Activated CD8-positive, alpha-beta T cell treated with anti-CD3 and anti-CD28 coated beads, Interleukin-2, amount 10 ng/mL, durations not matched to agents 7 days and 5 days (primary cell): ENCODE measurements around the gene WWOX. TPM values are rescaled to one million over a fixed set of nuclear protein-coding genes. Genes with fewer than 3 reads are reported as not detected.

Experiments used
- ATAC-seq: fragments of 150-1000 bp; cut with Tn5 transposase; one replicate; pipeline ENCODE4 v1.10.0; 2021; ENCODE audit warnings: moderate library complexity
- CTCF ChIA-PET: fragments of 350-600 bp; sonication (Branson Sonifier 250); formaldehyde crosslinking; loops from one replicate; lab custom pipeline; 2021; ENCODE audit warnings: antibody characterized with exemption; lab: Charles Lee
- POLR2A ChIA-PET: fragments of 350-600 bp; sonication (Branson Sonifier 250); formaldehyde crosslinking; loops from one replicate; lab custom pipeline; 2021; ENCODE audit warnings: antibody characterized with exemption; lab: Charles Lee
- DNase-seq: peaks from one replicate; pipeline ENCODE4 v3.0.0-alpha.2; 2020
- H3K27ac Mint-ChIP-seq: one replicate; pipeline ENCODE4 v1.8.0; 2021; ENCODE audit warnings: mild to moderate bottlenecking, mixed read lengths
- H3K27me3 Mint-ChIP-seq: one replicate; pipeline ENCODE4 v1.8.0; 2021; ENCODE audit warnings: low read depth, mixed read lengths
- H3K36me3 Mint-ChIP-seq: one replicate; pipeline ENCODE4 v1.8.0; 2021; ENCODE audit warnings: low read depth, mixed read lengths
- H3K4me1 Mint-ChIP-seq: one replicate; pipeline ENCODE4 v1.8.0; 2021; ENCODE audit warnings: low read depth, mixed read lengths
- H3K4me3 Mint-ChIP-seq: one replicate; pipeline ENCODE4 v1.8.0; 2021; ENCODE audit warnings: mild to moderate bottlenecking, mixed read lengths
- H3K9me3 Mint-ChIP-seq: one replicate; pipeline ENCODE4 v1.8.0; 2022; ENCODE audit warnings: mixed read lengths; ENCODE audit not compliant: insufficient read depth
- total RNA-seq, 2 experiments: library from RNA; stranded (reverse); gene quantifications; one replicate each; pipeline ENCODE4 v1.2.3, GENCODE V29; 2021

The WWOX gene
- total RNA-seq, 2 experiments from 2014 or later = 34.4 to 34.9 TPM

DNA sequence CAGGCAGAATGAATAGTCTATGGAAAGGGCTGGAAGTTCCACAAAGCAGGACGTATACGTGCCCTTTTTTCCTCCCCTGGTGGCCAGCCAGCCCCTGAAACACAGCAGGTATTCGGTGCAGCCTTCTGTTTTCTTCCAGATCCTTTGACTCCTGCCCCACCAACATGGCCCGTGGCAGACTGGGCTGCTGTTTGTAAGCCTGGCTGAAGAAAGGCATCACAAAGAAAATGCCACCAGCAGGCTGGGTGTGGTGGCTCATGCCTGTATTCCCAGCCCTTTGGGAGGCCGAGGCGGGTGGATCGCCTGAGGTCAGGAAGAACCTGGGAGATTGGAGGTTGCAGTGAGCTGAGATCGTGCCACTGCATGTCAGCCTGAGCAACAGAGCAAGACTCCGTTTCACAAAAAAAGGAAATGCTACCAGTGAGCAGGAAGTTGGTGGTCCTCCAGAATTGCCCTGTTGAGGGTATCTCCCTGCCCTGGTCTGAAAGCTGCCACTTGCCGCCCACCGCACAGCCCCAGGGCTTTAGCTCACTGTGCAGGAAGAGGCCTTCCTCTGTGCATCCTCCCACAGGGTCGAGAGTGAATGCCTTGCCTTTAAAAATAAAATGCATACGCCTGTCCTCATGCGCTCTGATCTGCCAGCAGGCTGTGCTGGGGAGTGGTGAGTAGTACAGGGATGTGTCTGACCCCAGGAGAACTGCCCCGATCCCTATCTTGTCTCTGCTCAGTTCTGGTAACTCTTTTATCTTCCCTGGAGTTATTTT is 913.4 kb downstream of the WWOX start:
- no peak for DNase-seq
- POLR2A ChIA-PET = interaction anchor here (0.8 kb wide), 1 partner anchor 11 kb away, joined by 4 read pairs; no protein-coding TSS in a partner anchor
- peak; percentile 23 for ATAC-seq
- H3K4me3 Mint-ChIP-seq = no peak overlapping the region
- H3K27ac Mint-ChIP-seq = no peak overlapping the region
- H3K27me3 Mint-ChIP-seq = no peaks in the 10 kb centered on the region
- H3K4me1 Mint-ChIP-seq = peaks cover 9% of the 10 kb centered on the region
- CTCF ChIA-PET = no interaction called here
- no peaks in the 10 kb centered on the region for H3K9me3 Mint-ChIP-seq
- H3K36me3 Mint-ChIP-seq = no peaks in the 10 kb centered on the region

DNA sequence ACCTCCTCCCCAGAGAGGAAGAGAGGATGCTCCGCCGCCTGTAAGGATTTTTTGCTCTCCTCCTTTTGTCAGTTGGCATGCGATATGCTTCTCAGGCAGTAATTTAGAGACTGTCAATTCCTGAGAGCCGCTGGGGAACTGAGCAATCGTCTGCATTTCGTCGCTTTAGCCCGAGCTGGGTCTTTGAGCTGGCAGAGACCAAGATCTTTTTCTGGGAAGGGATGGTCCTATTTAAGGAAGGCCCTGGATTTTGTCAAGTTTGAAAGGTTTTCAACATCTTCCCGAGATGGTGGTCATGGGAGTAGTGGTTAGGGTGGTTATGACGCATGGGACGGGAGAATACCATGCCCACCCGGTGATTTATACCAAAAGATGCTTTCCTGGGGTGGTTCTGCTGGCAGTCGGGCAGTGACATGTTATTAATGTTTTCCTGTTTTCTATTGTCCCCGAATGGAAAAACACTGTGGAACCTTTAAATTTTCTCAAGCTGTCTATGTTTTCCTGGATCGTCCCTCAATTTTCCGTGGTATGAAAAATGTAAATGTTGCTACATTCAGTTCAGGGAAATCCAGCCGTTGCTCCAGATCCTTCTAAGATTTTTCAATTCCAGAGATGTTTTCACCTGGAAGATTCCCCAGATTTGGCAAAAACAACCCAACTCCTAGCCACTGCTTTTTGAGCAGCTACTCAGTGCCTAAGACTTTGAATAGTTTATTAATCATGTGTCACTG is 914.6 kb downstream of the WWOX start:
- ATAC-seq (no peak), DNase-seq (no peak)
- ChIA-PET POLR2A (no interaction called here), CTCF (no interaction called here)
- Mint-ChIP-seq H3K27me3 (no peaks in the 10 kb centered on the region), H3K4me3 (no peak overlapping the region), H3K27ac (no peak overlapping the region), H3K9me3 (no peaks in the 10 kb centered on the region), H3K4me1 (peaks cover 9% of the 10 kb centered on the region), H3K36me3 (no peaks in the 10 kb centered on the region)

DNA sequence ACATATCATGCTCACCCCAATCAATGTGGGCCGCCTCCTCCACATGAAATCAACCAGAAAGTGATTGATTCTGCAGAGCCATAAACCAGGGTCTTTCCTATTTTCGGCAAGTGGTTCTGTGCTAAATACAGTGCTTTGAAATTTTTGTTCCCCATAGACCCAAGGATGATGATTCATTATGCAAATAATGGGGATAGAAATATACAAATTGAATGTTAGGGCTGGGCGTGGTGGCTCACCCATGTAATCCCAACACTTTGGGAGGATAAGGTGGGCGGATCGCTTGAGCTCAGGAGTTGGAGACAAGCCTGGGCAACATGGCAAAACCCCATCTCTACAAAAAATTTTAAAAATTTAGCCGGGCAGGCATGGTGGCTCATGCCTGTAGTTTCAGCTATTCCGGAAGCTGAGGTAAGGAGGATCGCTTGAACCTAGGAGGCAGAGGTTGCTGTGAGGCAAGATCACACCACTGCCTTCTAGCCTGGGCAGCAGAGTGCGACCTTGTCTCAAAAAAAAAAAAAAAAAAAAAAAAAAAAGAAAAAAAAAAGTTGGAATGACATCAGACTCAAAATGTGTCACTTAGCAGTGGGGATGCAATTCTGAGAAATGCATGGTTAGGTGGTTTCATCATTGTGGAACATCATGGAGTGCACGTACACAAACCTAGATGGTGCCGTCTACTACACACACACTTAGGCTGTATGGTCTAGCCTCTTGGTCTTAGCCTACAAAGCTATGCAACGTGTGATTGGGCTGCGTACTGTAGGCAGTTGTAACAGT is 919.4 kb downstream of the WWOX start:
- POLR2A ChIA-PET = no interaction called here
- Mint-ChIP-seq H3K4me3 (no peak overlapping the region), H3K27me3 (no peaks in the 10 kb centered on the region), H3K4me1 (no peaks in the 10 kb centered on the region), H3K9me3 (no peaks in the 10 kb centered on the region), H3K36me3 (no peaks in the 10 kb centered on the region), H3K27ac (no peak overlapping the region)
- CTCF ChIA-PET = no interaction called here
- ATAC-seq (no peak), DNase-seq (no peak)

DNA sequence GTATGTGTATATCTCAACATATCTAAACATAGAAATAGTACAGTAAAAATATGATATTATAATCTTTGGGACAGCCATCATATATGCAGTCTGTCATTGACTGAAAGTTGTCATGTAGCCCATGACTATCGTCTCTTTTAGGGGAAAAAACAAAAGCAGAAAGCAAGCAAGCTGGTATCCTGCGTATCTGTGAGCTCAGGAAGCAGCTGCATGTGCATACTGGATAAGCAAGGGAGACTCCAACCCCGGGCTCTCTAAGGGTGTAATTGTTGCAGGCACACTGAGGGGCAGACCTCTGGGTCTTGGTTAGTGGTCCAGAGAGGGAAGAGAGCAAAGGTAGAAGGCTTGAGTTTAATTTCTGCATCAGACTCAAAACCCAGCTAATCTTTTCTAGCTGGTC is 920.0 kb downstream of the WWOX start:
- Mint-ChIP-seq H3K27me3 (no peaks in the 10 kb centered on the region), H3K9me3 (no peaks in the 10 kb centered on the region), H3K4me3 (no peak overlapping the region), H3K36me3 (no peaks in the 10 kb centered on the region), H3K4me1 (no peaks in the 10 kb centered on the region), H3K27ac (no peak overlapping the region)
- DNase-seq (no peak), ATAC-seq (no peak)
- ChIA-PET POLR2A (no interaction called here), CTCF (no interaction called here)

DNA sequence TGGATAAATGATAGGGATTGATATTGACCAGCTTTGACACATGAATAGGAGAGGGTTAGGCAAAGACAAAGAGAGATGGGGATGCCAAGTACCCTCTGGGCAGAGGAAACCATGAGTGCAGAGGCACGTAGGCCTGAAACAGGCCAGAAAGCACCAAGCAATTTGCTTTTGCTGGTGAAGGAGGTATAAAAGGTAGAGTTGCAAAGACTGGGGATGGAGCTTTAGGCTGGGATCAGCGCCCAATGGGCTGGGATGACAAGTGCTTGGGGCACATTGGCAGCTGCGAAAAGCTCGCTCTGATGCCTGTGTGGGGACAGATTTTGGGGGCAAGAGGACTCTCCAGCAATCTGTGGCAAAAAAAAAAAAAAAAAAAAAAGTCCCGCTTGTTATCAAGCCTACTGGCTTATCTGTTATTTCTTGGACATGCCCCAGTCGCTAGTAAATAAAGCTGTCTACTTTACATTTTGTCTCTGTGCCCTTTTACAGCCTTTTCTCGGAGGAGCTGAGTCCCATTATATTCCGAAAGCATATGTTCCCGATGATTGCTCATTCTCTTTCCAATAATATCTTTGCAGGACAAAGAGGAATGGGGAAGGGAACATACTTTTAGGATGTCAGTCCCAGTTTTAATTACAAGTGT is 922.7 kb downstream of the WWOX start:
- ChIA-PET CTCF (no interaction called here), POLR2A (no interaction called here)
- no peak for ATAC-seq
- Mint-ChIP-seq H3K27ac (no peak overlapping the region), H3K4me3 (no peak overlapping the region), H3K9me3 (no peaks in the 10 kb centered on the region), H3K27me3 (no peaks in the 10 kb centered on the region), H3K4me1 (no peaks in the 10 kb centered on the region), H3K36me3 (no peaks in the 10 kb centered on the region)
- no peak for DNase-seq

DNA sequence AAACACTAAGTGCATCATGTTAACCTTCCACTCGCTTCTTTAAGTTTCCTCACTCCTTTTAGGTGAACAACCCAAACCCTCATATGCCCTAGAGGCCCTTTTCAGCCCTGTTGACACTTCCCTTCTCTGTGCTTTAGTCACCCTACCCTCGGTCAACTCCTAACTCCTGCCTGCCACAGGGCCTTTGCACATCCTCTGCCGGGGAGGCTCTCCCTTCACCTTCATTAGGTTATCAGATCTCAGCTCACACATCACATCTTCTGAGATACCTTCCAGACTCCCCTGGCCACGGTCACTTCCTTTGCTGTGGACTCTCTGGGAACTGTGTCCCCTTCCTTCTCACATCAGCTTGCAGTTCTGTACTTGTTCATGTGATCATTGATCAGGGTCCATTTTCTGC is 926.7 kb downstream of the WWOX start:
- H3K27me3 Mint-ChIP-seq = no peaks in the 10 kb centered on the region
- no peaks in the 10 kb centered on the region for H3K36me3 Mint-ChIP-seq
- H3K27ac Mint-ChIP-seq = no peak overlapping the region
- no peaks in the 10 kb centered on the region for H3K4me1 Mint-ChIP-seq
- DNase-seq = no peak
- ChIA-PET CTCF (no interaction called here), POLR2A (no interaction called here)
- H3K4me3 Mint-ChIP-seq = no peak overlapping the region
- no peak for ATAC-seq
- no peaks in the 10 kb centered on the region for H3K9me3 Mint-ChIP-seq

DNA sequence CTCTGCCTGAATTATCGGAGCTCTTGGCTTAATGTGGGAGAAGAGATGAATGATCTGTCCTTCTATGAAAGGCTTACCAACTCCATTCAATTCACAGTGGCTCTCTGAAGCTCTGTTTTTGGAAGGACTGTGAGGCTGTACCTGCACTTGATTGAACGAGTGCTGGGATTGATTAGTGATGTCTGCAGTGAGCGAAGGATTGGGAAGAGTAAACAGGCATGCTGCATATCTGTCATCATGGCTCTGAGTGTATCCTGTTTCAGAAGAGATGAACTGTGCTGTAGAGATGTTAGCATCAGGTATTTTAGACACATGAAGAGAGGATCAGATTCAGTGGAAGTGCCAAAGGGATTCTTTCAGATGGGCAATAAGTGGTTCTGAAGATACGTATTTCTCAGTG is 937.1 kb downstream of the WWOX start:
- ATAC-seq (no peak), DNase-seq (no peak)
- Mint-ChIP-seq H3K9me3 (no peaks in the 10 kb centered on the region), H3K4me1 (no peaks in the 10 kb centered on the region), H3K27me3 (no peaks in the 10 kb centered on the region), H3K27ac (no peak overlapping the region), H3K36me3 (no peaks in the 10 kb centered on the region), H3K4me3 (no peak overlapping the region)
- POLR2A ChIA-PET = no interaction called here
- CTCF ChIA-PET = no interaction called here

DNA sequence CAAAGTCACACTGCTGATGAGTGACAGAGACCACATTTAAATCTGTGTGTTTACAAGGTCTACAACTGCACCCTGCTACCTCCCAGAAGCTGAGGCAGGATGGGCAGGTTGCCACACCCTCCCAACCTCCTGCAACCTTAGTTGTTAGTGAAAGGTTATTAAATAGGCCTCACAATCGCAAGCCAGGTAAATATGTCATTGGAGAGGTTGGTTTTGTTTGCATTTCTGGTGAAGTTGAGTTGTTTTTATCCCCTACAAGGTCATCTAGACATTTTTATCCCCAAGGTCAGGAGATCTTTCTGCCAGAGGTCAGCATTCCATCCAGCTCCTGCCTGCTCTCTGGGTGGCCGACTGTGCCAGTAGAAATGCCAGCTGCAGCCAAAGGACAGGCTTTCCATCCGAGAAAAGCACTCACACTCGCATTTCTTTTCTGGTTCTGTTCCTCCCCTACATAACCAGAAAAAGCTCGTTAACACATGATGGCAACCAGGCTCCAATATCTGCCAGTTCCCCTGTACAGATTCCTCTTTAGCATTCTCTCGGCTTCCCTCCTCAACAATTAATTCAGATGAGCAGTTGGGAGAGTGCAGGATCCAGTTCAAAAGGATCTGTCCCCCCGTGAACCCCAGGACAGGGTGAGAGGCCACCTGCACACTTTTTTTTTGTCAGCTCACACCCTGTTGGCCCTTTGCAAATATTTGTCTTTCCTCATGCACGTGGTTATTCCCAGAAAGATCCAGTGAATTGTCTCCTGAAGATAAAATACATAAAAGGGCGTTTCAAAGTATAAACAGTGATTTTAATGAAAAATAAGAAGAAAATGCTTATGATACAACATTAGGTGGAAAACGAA is 938.3 kb downstream of the WWOX start:
- no peak for ATAC-seq
- no peaks in the 10 kb centered on the region for H3K36me3 Mint-ChIP-seq
- ChIA-PET CTCF (no interaction called here), POLR2A (no interaction called here)
- H3K4me1 Mint-ChIP-seq = peaks cover 5% of the 10 kb centered on the region
- no peaks in the 10 kb centered on the region for H3K27me3 Mint-ChIP-seq
- H3K9me3 Mint-ChIP-seq = no peaks in the 10 kb centered on the region
- no peak overlapping the region for H3K27ac Mint-ChIP-seq
- H3K4me3 Mint-ChIP-seq = no peak overlapping the region
- DNase-seq = no peak

DNA sequence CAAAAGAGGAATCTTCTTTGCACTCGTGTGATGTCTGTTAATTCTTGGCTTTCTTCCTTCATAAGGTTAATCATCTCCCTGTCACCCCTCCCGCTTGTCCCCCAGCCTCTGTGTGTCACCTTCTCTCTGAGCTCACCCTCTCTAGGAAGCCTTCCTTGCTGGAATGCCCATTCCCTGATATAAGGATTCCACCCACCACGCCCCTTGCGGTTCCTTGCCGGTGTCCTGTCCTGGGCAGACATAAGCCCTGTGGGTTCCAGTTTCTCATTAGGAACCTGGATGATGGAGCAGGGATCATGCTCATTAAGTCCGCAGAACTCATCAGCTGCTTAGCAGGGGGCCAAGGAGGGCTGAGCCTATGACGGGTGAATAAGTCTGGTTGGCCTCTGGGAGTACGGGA is 941.8 kb downstream of the WWOX start:
- H3K27ac Mint-ChIP-seq = no peak overlapping the region
- CTCF ChIA-PET = no interaction called here

DNA sequence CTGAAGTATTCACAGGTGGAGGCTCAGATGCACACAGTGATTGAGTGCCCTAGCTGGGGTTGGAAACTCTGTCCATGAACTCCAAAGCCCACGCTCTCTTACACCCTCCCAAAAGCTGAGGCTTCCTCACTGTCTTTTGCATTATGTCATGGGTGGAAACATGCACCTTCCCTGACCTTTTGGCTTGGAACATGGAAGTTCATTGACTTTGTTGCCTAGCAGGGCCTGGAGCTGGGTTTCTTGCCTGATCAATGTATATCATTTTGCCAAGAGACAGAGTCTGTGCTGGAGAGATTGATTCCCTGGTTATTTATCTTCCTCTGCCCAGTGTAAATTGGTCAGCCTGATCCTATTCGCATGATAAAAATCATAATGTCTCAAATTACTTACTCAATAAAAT is 942.7 kb downstream of the WWOX start:
- Mint-ChIP-seq H3K27me3 (no peaks in the 10 kb centered on the region), H3K4me1 (peaks cover 16% of the 10 kb centered on the region), H3K27ac (no peak overlapping the region), H3K36me3 (no peaks in the 10 kb centered on the region), H3K9me3 (no peaks in the 10 kb centered on the region), H3K4me3 (no peak overlapping the region)
- ChIA-PET POLR2A (no interaction called here), CTCF (no interaction called here)
- ATAC-seq (no peak), DNase-seq (no peak)

More for the DNA sequence above, 941.8 kb downstream of the WWOX start:
- DNase-seq (no peak), ATAC-seq (no peak)
- Mint-ChIP-seq H3K36me3 (no peaks in the 10 kb centered on the region), H3K27me3 (no peaks in the 10 kb centered on the region), H3K9me3 (no peaks in the 10 kb centered on the region), H3K4me1 (peaks cover 14% of the 10 kb centered on the region), H3K4me3 (no peak overlapping the region)
- POLR2A ChIA-PET = no interaction called here

DNA sequence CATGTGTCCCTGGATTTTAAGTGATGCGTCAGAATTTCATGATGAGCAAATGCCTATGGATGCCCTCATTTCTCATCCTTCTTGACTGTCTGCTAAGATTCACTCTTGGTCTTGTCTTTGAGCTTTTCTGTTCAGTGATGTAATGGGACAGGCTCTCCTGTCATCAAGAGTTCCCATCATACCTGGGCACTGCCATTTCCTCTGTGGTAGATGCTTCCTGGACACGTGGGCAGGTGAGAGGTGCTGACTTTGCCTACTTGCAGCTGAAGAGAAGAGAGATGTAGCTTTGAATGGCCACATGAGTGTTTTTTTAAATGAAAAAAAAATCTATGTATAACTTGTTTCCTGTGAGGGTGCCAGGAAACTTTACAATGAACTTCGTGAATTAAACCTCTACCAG is 943.4 kb downstream of the WWOX start:
- H3K27me3 Mint-ChIP-seq = no peaks in the 10 kb centered on the region
- H3K9me3 Mint-ChIP-seq = no peaks in the 10 kb centered on the region
- DNase-seq (no peak), ATAC-seq (no peak)
- no peaks in the 10 kb centered on the region for H3K36me3 Mint-ChIP-seq
- POLR2A ChIA-PET = no interaction called here
- H3K4me1 Mint-ChIP-seq = peaks cover 16% of the 10 kb centered on the region
- CTCF ChIA-PET = interaction anchor here (0.7 kb wide), 1 partner anchor 559 kb away, joined by 3 read pairs; no protein-coding TSS in a partner anchor
- H3K27ac Mint-ChIP-seq = no peak overlapping the region
- H3K4me3 Mint-ChIP-seq = no peak overlapping the region
